GM23248 (cell line): ENCODE data around the gene UQCR10.

Source experiments
- EZH2 ChIP-seq: fragments of 200-600 bp; sonication (generic); IDR thresholded peaks from 2 replicates; pipeline ENCODE4 v1.6.1; 2018; ENCODE audit warnings: antibody characterized with exemption, mild to moderate bottlenecking; ENCODE audit not compliant: insufficient read depth, poor library complexity, severe bottlenecking
- EZH2phosphoT487 ChIP-seq: fragments of 200-600 bp; sonication (generic); IDR thresholded peaks from 2 replicates; pipeline ENCODE4 v1.6.1; 2018; ENCODE audit warnings: antibody characterized with exemption, moderate library complexity, mild to moderate bottlenecking, low read depth; ENCODE audit not compliant: insufficient read depth

DNA sequence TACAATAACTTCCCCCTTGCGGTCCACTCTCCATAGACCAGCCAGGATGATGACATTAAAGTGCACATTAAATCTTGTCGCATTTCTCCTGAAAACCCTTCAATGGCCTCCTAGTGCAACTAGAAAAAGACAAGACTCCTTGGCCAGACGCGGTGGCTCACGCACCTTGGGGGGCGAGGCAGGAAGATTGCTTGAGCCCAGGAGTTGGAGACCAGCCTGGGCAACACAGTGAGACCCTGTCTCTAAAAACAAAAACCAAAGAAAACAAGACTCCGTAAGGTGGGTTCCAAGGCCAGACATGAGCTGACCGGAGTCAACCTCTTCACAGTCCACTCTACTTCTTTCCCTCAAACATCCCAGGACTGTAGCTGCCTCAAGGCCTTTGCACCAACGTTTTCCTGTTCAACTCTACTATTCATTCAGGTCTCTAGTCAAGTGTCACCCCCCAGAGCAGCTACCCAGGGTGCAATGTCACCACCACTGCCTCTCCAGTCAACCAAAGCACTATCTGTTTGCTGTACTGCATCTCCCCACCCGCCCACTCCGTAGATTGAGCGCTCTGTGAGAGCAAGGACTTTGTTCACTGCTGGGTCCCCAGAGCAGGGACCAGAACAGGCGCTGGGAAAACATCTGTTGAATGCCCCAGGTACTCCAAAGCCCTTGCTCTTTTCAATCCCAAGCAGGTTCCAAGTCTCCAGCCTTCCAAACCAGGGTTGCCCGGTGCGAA lies 1.1 kb upstream of the UQCR10 start:
- TF ChIP-seq EZH2 (no peak), EZH2phosphoT487 (no peak)
